Smooth muscle cell (in vitro differentiated cells): ENCODE measurements around the gene GPER1. TPM values are rescaled to one million over a fixed set of nuclear protein-coding genes. Genes with fewer than 3 reads are reported as not detected.

Experiments
- DNase-seq: peaks from one replicate; lab custom pipeline; 2025; ENCODE audit not compliant: unreplicated experiment; lab: John Stamatoyannopoulos, UW
- H2AFZ ChIP-seq: fragments of 200-600 bp; sonication (generic); 2 replicates; pipeline ENCODE4 v1.6.0; 2016; ENCODE audit warnings: antibody characterized with exemption, low read depth, mild to moderate bottlenecking
- H3F3A ChIP-seq: fragments of 200-600 bp; sonication (generic); 2 replicates; pipeline ENCODE4 v1.6.0; 2017; ENCODE audit warnings: antibody characterized with exemption, low read depth
- H3K27ac ChIP-seq: fragments of 200-600 bp; sonication (generic); 2 replicates; pipeline ENCODE4 v1.5.1; 2016; ENCODE audit warnings: low read depth, mild to moderate bottlenecking
- H3K27me3 ChIP-seq: fragments of 200-600 bp; sonication (generic); 2 replicates; pipeline ENCODE4 v1.6.1; 2016; ENCODE audit warnings: low read depth, mild to moderate bottlenecking
- H3K36me3 ChIP-seq: fragments of 200-600 bp; sonication (generic); 2 replicates; pipeline ENCODE4 v1.5.1; 2016; ENCODE audit warnings: low read depth
- H3K4me1 ChIP-seq: fragments of 200-600 bp; sonication (generic); 2 replicates; pipeline ENCODE4 v1.5.1; 2016; ENCODE audit warnings: low read depth
- H3K4me2 ChIP-seq: fragments of 200-600 bp; sonication (generic); 2 replicates; pipeline ENCODE4 v1.6.0; 2016; ENCODE audit warnings: mild to moderate bottlenecking
- H3K4me3 ChIP-seq: fragments of 200-600 bp; sonication (generic); 2 replicates; pipeline ENCODE4 v1.5.1; 2016; ENCODE audit warnings: mild to moderate bottlenecking
- H3K79me2 ChIP-seq: fragments of 200-600 bp; sonication (generic); 2 replicates; pipeline ENCODE4 v1.6.0; 2016; ENCODE audit warnings: low read depth, mild to moderate bottlenecking
- H3K9ac ChIP-seq: fragments of 200-600 bp; sonication (generic); 2 replicates; pipeline ENCODE4 v1.6.0; 2016; ENCODE audit warnings: low read depth
- H3K9me3 ChIP-seq: fragments of 200-600 bp; sonication (generic); replicated peaks from 2 replicates; pipeline ENCODE4 v1.5.1; 2016; ENCODE audit warnings: low read depth
- H4K20me1 ChIP-seq: fragments of 200-600 bp; sonication (generic); 2 replicates; pipeline ENCODE4 v1.6.0; 2016; ENCODE audit warnings: low read depth
- CTCF ChIP-seq: fragments of 200-600 bp; sonication (generic); IDR thresholded peaks from 2 replicates; pipeline ENCODE4 v1.5.1; 2017; ENCODE audit warnings: borderline replicate concordance, mild to moderate bottlenecking, antibody characterized with exemption; ENCODE audit not compliant: insufficient read depth, poor library complexity, severe bottlenecking
- WGBS: methylation state at CpG from one replicate; pipeline ENCODE4 v1.1.7; 2016; ENCODE audit warnings: low lambda C conversion rate; 5-methylcytosine and 5-hydroxymethylcytosine counted together
- polyA plus RNA-seq: library from polyadenylated mRNA; unstranded; fragments of >200 nt; fragmentation: Nextera tagmentation; extraction: Ambion mirVana; gene quantifications from 2 replicates; pipeline ENCODE4 v1.2.1, GENCODE V29; 2016
- total RNA-seq: library from RNA; depleted of rRNA; stranded (reverse); fragments of >200 nt; gene quantifications from 2 replicates; pipeline ENCODE4 v1.2.3, GENCODE V29; 2014

The GPER1 gene
- total and polyA plus RNA-seq, 2 experiments from 2014 or later: 1.3 to 2.3 TPM

- no peak for TF ChIP-seq CTCF
- peaks cover 91% of the 10 kb centered on the region for H4K20me1 ChIP-seq
- no peak for DNase-seq
Observed at GRCh38 chr7:1052031-1052818, 35.7 kb upstream of the GPER1 start.

GRCh38 chr7:1053002-1053411 lies 34.9 kb upstream of the GPER1 start:
- H3K4me1 ChIP-seq: peaks cover 6% of the 10 kb centered on the region
- H3F3A ChIP-seq: no peaks in the 10 kb centered on the region
- H3K4me2 ChIP-seq: no peak overlapping the region
- no peaks in the 10 kb centered on the region for H3K9me3 ChIP-seq
- H3K9ac ChIP-seq: no peak overlapping the region
- peaks cover 89% of the 10 kb centered on the region for H4K20me1 ChIP-seq
- H3K4me3 ChIP-seq: no peak overlapping the region
- H3K36me3 ChIP-seq: no peaks in the 10 kb centered on the region
- no peaks in the 10 kb centered on the region for H3K27me3 ChIP-seq
- DNase-seq: no peak
- 83% methylated on average over 17 of the region's 17 CpGs for WGBS
- no peak overlapping the region for H3K27ac ChIP-seq
- H3K79me2 ChIP-seq: no peaks in the 10 kb centered on the region
- no peak for TF ChIP-seq CTCF
- no peak overlapping the region for H2AFZ ChIP-seq

More at GRCh38 chr7:1052031-1052818, 35.7 kb upstream of the GPER1 start:
- Histone ChIP-seq H3K9me3 (no peaks in the 10 kb centered on the region), H3K36me3 (no peaks in the 10 kb centered on the region), H3K79me2 (no peaks in the 10 kb centered on the region), H3K27me3 (no peaks in the 10 kb centered on the region), H3K4me1 (peaks cover 13% of the 10 kb centered on the region), H3K4me3 (no peak overlapping the region), H3K27ac (no peak overlapping the region), H3K4me2 (no peak overlapping the region), H3K9ac (no peak overlapping the region), H3F3A (no peaks in the 10 kb centered on the region), H2AFZ (no peak overlapping the region)
- WGBS: 86% methylated on average over 20 of the region's 20 CpGs

GRCh38 chr7:1053816-1054370 lies 34.0 kb upstream of the GPER1 start:
- no peaks in the 10 kb centered on the region for H3F3A ChIP-seq
- H3K27me3 ChIP-seq: no peaks in the 10 kb centered on the region
- no peak overlapping the region for H3K4me2 ChIP-seq
- no peak for DNase-seq
- H3K4me1 ChIP-seq: peaks cover 6% of the 10 kb centered on the region
- H2AFZ ChIP-seq: no peak overlapping the region
- H3K4me3 ChIP-seq: no peak overlapping the region
- 93% methylated on average over 17 of the region's 17 CpGs for WGBS
- peaks cover 89% of the 10 kb centered on the region for H4K20me1 ChIP-seq
- H3K79me2 ChIP-seq: no peaks in the 10 kb centered on the region
- no peak overlapping the region for H3K9ac ChIP-seq
- TF ChIP-seq CTCF: no peak
- no peaks in the 10 kb centered on the region for H3K9me3 ChIP-seq
- no peaks in the 10 kb centered on the region for H3K36me3 ChIP-seq
- H3K27ac ChIP-seq: no peak overlapping the region
